Neural cell (in vitro differentiated cells): ENCODE measurements around the gene BCS1L. TPM values are rescaled to one million over a fixed set of nuclear protein-coding genes. Genes with fewer than 3 reads are reported as not detected.

Experiments used
- H2AFZ ChIP-seq: fragments of 200-600, 300-800 bp; sonication (generic), shearing (Covaris generic); 2 replicates; pipeline ENCODE4 v1.6.0; 2014; ENCODE audit warnings: low read depth, mild to moderate bottlenecking, antibody characterized with exemption, low read length, moderate library complexity
- H3F3A ChIP-seq: fragments of 200-600 bp; shearing (Covaris generic); 2 replicates; pipeline ENCODE4 v1.6.1; 2016; ENCODE audit warnings: mild to moderate bottlenecking, moderate library complexity, mixed read lengths, antibody characterized with exemption, low read length; ENCODE audit not compliant: insufficient read depth, poor library complexity, severe bottlenecking
- H3K27ac ChIP-seq: fragments of 200-600, 300-800 bp; sonication (generic), shearing (Covaris generic); 2 replicates; pipeline ENCODE4 v1.5.1; 2014; ENCODE audit warnings: mild to moderate bottlenecking, low read length, moderate library complexity
- H3K27me3 ChIP-seq: fragments of 300-800, 200-600 bp; sonication (generic), shearing (Covaris generic); 2 replicates; pipeline ENCODE4 v1.6.0; 2014; ENCODE audit warnings: mild to moderate bottlenecking, low read depth, low read length, moderate library complexity; ENCODE audit not compliant: insufficient read depth
- H3K36me3 ChIP-seq: fragments of 300-800, 200-600 bp; sonication (generic), shearing (Covaris generic); 2 replicates; pipeline ENCODE4 v1.5.1; 2014; ENCODE audit warnings: mild to moderate bottlenecking, antibody characterized with exemption, low read length, moderate library complexity; ENCODE audit not compliant: insufficient read depth
- H3K4me2 ChIP-seq: fragments of 300-800, 200-600 bp; sonication (generic), shearing (Covaris generic); 2 replicates; pipeline ENCODE4 v1.6.0; 2014; ENCODE audit warnings: mild to moderate bottlenecking, low read length
- H3K4me3 ChIP-seq: fragments of 300-800, 200-600 bp; sonication (generic), shearing (Covaris generic); 2 replicates; pipeline ENCODE4 v1.5.1; 2014; ENCODE audit warnings: mild to moderate bottlenecking, low read length, moderate library complexity
- H3K79me2 ChIP-seq: fragments of 200-600 bp; shearing (Covaris generic); replicated peaks from 2 replicates; pipeline ENCODE4 v1.6.0; 2014; ENCODE audit warnings: mild to moderate bottlenecking, low read length, moderate library complexity; ENCODE audit not compliant: insufficient read depth
- H3K9ac ChIP-seq: fragments of 300-800, 200-600 bp; sonication (generic), shearing (Covaris generic); 2 replicates; pipeline ENCODE4 v1.6.1; 2016; ENCODE audit warnings: mild to moderate bottlenecking, low read length, mixed read lengths
- H3K9me2 ChIP-seq: fragments of 200-600 bp; shearing (Covaris generic); 2 replicates; pipeline ENCODE4 v1.6.1; 2016; ENCODE audit warnings: mild to moderate bottlenecking, low read length, mixed read lengths; ENCODE audit not compliant: insufficient read depth
- H3K9me3 ChIP-seq: fragments of 200-600, 300-800 bp; sonication (generic), shearing (Covaris generic); 2 replicates; pipeline ENCODE4 v1.6.1; 2016; ENCODE audit warnings: mild to moderate bottlenecking, mixed run types, low read length, moderate library complexity, mixed read lengths
- H4K20me1 ChIP-seq: fragments of 200-600 bp; shearing (Covaris generic); 2 replicates; pipeline ENCODE4 v1.6.1; 2016; ENCODE audit warnings: mild to moderate bottlenecking, mixed run types; ENCODE audit not compliant: insufficient read depth
- EP300 ChIP-seq: fragments of 450-650 bp; conservative IDR thresholded peaks from 2 replicates; pipeline ENCODE4 v1.6.1; 2014; ENCODE audit warnings: antibody characterized with exemption, mild to moderate bottlenecking, moderate library complexity; ENCODE audit not compliant: poor library complexity, severe bottlenecking
- EZH2 ChIP-seq: fragments of 200-600, 300-800 bp; shearing (Covaris generic), sonication (generic); IDR thresholded peaks from 2 replicates; pipeline ENCODE4 v1.6.1; 2014; ENCODE audit warnings: antibody characterized with exemption, low read length, borderline replicate concordance, mild to moderate bottlenecking; ENCODE audit not compliant: insufficient read depth, poor library complexity, severe bottlenecking
- MXI1 ChIP-seq: fragments of 450-650 bp; conservative IDR thresholded peaks from 2 replicates; pipeline ENCODE4 v1.6.1; 2014; ENCODE audit warnings: antibody characterized with exemption, mild to moderate bottlenecking; ENCODE audit not compliant: poor library complexity, severe bottlenecking
- POLR2AphosphoS5 ChIP-seq: IDR thresholded peaks from 2 replicates; pipeline ENCODE4 v1.6.1; 2012
- RAD21 ChIP-seq: fragments of 450-650 bp; conservative IDR thresholded peaks from 2 replicates; pipeline ENCODE4 v1.6.1; 2014; ENCODE audit warnings: antibody characterized with exemption, mild to moderate bottlenecking, moderate library complexity
- SMC3 ChIP-seq: fragments of 450-650 bp; conservative IDR thresholded peaks from 2 replicates; pipeline ENCODE4 v1.6.1; 2014; ENCODE audit warnings: antibody characterized with exemption, mild to moderate bottlenecking, moderate library complexity; ENCODE audit not compliant: poor library complexity
- TAF1 ChIP-seq: IDR thresholded peaks from 2 replicates; pipeline ENCODE4 v1.6.1; 2012; ENCODE audit warnings: low read depth
- polyA plus RNA-seq: library from polyadenylated mRNA; depleted of rRNA; stranded (reverse); fragments of >200 nt; gene quantifications from 2 replicates; pipeline ENCODE4 v1.2.3, GENCODE V29; 2014
- TF ChIP-seq, protein P1 (sequence below): IDR thresholded peaks from 2 replicates; pipeline ENCODE4 v1.6.1; 2012; ENCODE audit warnings: borderline replicate concordance
- TF ChIP-seq, protein P2 (sequence below): fragments of 450-650 bp; IDR thresholded peaks from 2 replicates; pipeline ENCODE4 v1.5.1; 2014; ENCODE audit warnings: antibody characterized with exemption, mild to moderate bottlenecking, moderate library complexity; ENCODE audit not compliant: poor library complexity, severe bottlenecking

Gene BCS1L
- polyA plus RNA-seq, 1 donor from 2014 or later, result 75.8 TPM

DNA sequence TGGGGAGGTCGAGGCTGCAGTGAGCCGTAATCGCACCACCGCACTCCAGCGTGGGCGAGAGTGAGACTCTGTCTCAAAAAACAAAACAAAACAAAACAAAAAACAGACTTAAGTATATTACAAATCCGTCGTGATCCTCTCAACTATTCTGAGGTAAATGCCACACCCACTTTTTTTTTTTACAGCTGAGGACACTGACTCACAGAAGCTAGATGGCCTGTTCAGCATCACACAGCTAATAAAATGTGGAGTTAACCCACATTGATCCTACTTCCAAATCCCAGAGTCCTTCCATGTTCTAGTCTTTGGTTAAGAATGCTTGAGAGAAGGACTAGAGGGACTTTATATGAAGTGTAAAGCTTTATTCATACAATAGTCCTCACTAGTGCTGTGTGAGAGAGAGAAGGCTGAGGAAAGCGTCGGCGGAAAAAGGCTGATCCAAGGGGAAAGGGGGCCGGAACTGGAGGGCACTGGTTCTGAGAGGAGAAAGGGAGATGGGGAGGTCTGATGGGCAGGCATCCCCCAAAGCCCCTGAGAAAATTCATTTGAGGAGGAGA lies 11.7 kb downstream of the BCS1L start:
- no peaks in the 10 kb centered on the region for H4K20me1 ChIP-seq

DNA sequence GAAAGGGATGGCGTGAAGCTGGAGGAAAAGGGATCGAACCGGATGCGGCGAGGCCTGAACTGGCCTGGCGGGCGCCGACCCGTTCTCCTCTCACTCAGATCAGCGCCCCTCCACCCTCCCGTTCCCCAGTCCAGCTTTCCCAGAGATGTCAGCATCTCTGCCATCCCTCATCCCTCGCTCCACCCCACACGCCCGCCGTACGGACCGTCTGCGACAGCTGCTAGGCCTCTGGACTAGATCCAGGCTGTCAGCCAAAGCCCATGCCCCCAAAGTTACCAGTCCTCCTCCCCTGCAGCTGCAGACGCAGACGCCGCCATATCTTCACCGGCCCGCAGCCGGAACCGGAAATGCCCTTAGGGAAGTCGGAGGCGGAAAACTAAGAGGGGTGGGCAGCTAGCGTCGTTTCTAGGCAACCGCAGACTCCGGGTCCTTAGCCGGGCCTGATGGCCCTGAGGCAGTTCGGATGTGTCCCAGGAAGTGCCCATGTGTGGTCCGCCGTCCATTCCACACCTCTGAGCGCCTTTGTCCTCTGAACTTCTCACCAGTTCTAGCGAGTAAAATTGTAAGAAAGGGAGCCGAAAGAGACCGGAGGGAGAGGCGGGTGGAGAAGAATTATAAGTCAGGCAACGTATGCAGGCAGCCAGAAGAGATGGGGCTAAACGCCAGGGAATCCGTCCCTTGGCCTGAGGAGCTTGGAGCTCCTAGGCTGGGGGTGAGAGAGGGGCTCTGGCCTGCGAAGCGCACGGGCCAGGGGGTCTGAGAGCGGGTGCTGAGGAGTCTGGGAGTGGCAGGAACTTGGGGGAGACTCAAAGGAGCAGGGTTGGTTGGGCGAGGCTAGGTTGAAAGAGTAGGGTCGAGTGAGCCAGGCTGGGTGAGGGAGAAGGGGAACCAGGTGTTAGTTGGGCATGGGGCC lies 12.4 kb downstream of the BCS1L start, which contains the start of the genes RNF25 and STK36:
Gene RNF25 (minus strand): TSS at position 349 of the 913 bp plus-strand sequence. CDS start 32 bp downstream, at position 317.
Gene STK36 (plus strand): TSS at position 433 of the 913 bp plus-strand sequence. CDS start 744 bp downstream, outside the sequence.
- Histone ChIP-seq H3K4me2 (peak within 1 kb of the TSS; percentile 100), H3K9ac (peak within 1 kb of the TSS; percentile 84), H4K20me1 (no peaks in the 10 kb centered on the region), H3K27ac (peak within 1 kb of the TSS; percentile 77), H3K36me3 (no peaks in the 10 kb centered on the region), H3K27me3 (no peaks in the 10 kb centered on the region), H3K4me3 (peak within 1 kb of the TSS; percentile 80), H3F3A (no peaks in the 10 kb centered on the region), H2AFZ (peak within 1 kb of the TSS; percentile 85), H3K9me3 (no peaks in the 10 kb centered on the region), H3K9me2 (no peaks in the 10 kb centered on the region), H3K79me2 (peaks cover 13% of the 10 kb centered on the region)
- TF ChIP-seq TAF1 (peak; percentile 77), MXI1 (peak; percentile 91), EP300 (no peak), RAD21 (no peak), POLR2AphosphoS5 (peak; percentile 96)
- TF ChIP-seq, protein P1, sequence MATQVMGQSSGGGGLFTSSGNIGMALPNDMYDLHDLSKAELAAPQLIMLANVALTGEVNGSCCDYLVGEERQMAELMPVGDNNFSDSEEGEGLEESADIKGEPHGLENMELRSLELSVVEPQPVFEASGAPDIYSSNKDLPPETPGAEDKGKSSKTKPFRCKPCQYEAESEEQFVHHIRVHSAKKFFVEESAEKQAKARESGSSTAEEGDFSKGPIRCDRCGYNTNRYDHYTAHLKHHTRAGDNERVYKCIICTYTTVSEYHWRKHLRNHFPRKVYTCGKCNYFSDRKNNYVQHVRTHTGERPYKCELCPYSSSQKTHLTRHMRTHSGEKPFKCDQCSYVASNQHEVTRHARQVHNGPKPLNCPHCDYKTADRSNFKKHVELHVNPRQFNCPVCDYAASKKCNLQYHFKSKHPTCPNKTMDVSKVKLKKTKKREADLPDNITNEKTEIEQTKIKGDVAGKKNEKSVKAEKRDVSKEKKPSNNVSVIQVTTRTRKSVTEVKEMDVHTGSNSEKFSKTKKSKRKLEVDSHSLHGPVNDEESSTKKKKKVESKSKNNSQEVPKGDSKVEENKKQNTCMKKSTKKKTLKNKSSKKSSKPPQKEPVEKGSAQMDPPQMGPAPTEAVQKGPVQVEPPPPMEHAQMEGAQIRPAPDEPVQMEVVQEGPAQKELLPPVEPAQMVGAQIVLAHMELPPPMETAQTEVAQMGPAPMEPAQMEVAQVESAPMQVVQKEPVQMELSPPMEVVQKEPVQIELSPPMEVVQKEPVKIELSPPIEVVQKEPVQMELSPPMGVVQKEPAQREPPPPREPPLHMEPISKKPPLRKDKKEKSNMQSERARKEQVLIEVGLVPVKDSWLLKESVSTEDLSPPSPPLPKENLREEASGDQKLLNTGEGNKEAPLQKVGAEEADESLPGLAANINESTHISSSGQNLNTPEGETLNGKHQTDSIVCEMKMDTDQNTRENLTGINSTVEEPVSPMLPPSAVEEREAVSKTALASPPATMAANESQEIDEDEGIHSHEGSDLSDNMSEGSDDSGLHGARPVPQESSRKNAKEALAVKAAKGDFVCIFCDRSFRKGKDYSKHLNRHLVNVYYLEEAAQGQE, result peak; percentile 79
- TF ChIP-seq, protein P2, sequence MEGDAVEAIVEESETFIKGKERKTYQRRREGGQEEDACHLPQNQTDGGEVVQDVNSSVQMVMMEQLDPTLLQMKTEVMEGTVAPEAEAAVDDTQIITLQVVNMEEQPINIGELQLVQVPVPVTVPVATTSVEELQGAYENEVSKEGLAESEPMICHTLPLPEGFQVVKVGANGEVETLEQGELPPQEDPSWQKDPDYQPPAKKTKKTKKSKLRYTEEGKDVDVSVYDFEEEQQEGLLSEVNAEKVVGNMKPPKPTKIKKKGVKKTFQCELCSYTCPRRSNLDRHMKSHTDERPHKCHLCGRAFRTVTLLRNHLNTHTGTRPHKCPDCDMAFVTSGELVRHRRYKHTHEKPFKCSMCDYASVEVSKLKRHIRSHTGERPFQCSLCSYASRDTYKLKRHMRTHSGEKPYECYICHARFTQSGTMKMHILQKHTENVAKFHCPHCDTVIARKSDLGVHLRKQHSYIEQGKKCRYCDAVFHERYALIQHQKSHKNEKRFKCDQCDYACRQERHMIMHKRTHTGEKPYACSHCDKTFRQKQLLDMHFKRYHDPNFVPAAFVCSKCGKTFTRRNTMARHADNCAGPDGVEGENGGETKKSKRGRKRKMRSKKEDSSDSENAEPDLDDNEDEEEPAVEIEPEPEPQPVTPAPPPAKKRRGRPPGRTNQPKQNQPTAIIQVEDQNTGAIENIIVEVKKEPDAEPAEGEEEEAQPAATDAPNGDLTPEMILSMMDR, result no peak

More for the DNA sequence above, 11.7 kb downstream of the BCS1L start:
- Histone ChIP-seq H3K9me2 (no peaks in the 10 kb centered on the region), H3K9ac (peak overlapping the region; percentile 84), H3K27me3 (no peaks in the 10 kb centered on the region), H2AFZ (peak overlapping the region; percentile 70), H3F3A (no peaks in the 10 kb centered on the region), H3K9me3 (no peaks in the 10 kb centered on the region), H3K36me3 (no peaks in the 10 kb centered on the region), H3K27ac (peak overlapping the region; percentile 77), H3K4me3 (peak overlapping the region; percentile 80), H3K4me2 (peak overlapping the region; percentile 100), H3K79me2 (peaks cover 13% of the 10 kb centered on the region)
- TF ChIP-seq RAD21, result no peak
- TF ChIP-seq POLR2AphosphoS5, result no peak
- TF ChIP-seq, protein P1, result no peak
- no peak for TF ChIP-seq MXI1
- TF ChIP-seq SMC3, result no peak
- TF ChIP-seq, protein P2, result no peak
- TF ChIP-seq EZH2, result no peak
- TF ChIP-seq TAF1, result no peak
- TF ChIP-seq EP300, result no peak
